GM19240 (cell line): ENCODE data around the gene AMPD2.
A peak's percentile ranks its signal among the peaks of the same experiment; 100 is the strongest.

Experiments
- DNase-seq: peaks from one replicate; pipeline ENCODE4 v3.0.0; 2011; ENCODE audit warnings: low spot score; ENCODE audit not compliant: insufficient read length

The AMPD2 gene

GRCh38 chr1:109619576-109620400, at the start of gene AMPD2, which contains the start of gene GNAT2:
Gene AMPD2 (plus strand): TSS chr1:109619837. CDS start chr1:109621176, 1,339 bp downstream.
Gene GNAT2 (minus strand): TSS chr1:109619616. CDS start chr1:109612870, 6,746 bp downstream.
- DNase-seq = peak; percentile 75

- DNase-seq = no peak
Measured at GRCh38 chr1:109570414-109570813, 49.2 kb upstream of the AMPD2 start.

DNA sequence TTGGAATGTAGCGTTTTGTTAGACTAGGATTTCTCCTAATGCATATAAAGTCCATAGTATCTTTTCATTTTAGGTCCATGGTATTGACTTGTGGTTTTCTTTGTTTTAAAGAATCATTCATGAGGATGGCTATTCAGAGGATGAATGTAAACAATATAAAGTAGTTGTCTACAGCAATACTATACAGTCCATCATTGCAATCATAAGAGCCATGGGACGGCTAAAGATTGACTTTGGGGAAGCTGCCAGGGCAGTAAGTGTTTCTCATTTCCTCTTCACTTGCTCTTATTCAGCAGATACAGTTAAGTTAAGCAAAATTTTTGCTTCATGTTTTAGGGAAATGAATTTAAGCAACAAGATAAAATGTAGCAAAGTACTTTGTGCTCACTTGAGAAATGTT, 45.9 kb upstream of the AMPD2 start:
- DNase-seq = no peak

GRCh38 chr1:109578947-109579443, 40.6 kb upstream of the AMPD2 start:
- no peak for DNase-seq

GRCh38 chr1:109579491-109579890, 40.1 kb upstream of the AMPD2 start:
- no peak for DNase-seq

- DNase-seq = no peak
Measured at GRCh38 chr1:109582021-109582420, 37.6 kb upstream of the AMPD2 start.

DNA sequence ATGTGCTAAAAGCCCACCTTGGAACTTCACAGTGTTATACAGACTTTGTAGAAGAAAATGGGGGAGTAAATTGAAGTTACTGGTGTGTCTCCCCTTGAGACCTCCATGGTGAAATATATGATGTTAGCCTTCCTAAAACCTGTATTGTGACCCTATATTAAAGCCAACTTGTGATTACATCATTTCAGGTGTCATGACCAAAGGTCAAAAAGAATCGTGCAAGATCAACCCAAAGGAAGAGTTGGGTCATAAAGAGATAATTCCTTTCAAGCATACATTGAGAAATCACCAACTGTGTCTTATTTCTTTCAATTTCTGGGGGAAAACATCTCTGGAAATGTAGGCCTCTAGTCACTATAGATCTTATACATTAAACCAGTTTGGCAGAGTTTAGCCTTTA, 34.9 kb upstream of the AMPD2 start:
- DNase-seq = no peak

DNA sequence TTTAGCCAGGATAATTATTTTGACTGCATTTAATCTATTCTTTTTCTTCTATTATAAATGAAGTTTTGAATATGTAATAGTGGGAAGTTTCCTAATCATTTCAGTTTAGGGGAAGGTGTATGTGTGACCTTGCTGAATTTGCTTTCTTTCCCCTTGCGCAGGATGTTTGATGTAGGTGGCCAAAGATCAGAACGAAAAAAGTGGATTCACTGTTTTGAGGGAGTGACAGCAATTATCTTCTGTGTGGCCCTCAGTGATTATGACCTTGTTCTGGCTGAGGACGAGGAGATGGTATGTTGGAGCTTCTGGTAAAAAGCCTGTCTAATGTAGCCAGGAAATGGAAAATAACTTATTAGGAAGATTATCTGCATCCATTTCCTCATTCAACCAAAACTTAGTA, 33.6 kb upstream of the AMPD2 start:
- DNase-seq = no peak

DNA sequence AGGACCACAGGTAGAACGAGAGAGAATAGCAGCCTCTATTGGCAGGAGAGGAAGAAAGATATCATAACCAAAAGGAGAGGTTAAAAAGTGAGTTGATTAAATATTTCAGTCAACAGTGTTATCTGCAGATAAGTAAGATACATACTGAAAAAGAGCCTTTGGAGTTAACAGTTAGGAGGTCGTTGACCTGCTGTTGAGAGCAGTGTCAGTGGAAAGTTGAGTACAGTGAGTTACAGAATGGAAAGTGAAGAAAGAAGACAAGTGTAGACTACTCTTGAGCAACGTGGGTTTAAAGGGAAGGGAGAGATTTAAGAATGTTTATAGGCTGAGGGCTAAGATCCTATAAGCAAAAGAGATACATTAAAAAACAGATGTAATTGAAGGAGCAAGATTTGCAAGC, 30.5 kb upstream of the AMPD2 start:
- no peak for DNase-seq

GRCh38 chr1:109589679-109590078, 30.0 kb upstream of the AMPD2 start:
- no peak for DNase-seq

- DNase-seq = no peak
Measured at GRCh38 chr1:109592916-109593315, 26.7 kb upstream of the AMPD2 start.

DNA sequence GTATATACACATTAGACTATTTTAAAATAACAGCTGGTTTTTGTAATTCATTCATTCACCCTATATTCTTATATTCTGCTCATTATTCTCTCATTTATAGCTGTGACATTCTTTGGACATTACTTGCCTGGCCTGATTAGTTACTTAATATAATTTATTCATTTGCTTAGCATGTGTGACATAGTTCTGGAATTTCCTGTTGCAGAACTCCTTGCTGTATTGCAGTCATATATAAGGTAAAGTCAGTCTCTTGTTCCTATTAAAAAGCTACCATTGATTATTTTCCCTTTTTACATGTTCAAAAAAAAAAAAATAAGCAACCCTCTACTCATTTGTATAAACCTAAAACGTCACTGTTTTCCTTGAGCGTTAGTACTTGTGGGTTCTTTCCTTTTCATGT, 24.1 kb upstream of the AMPD2 start:
- no peak for DNase-seq

- no peak for DNase-seq
Measured at GRCh38 chr1:109598156-109598555, 21.5 kb upstream of the AMPD2 start.

GRCh38 chr1:109598655-109599054, 21.0 kb upstream of the AMPD2 start:
- DNase-seq = no peak

DNA sequence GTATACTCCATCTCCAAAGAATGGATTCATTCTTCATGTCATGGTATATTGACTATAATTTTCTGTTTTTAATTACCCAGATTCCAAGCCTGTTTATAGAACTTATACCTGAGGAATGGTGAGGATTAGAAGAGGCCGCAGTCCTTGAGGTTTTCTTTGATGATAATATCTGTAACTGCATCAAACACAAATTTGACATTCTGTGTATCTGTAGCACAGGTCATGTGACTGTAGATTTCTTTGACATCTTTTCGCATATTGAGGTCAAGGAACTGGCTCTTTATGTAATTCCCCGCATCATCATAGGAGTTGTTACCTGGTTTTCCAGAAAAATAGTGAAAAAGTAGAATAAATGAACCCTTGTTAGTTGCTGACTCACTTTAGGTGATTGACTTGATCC, 16.4 kb upstream of the AMPD2 start:
- no peak for DNase-seq

- no peak for DNase-seq
Measured at GRCh38 chr1:109605381-109605780, 14.3 kb upstream of the AMPD2 start.

GRCh38 chr1:109609881-109610280, 9.8 kb upstream of the AMPD2 start:
- no peak for DNase-seq

DNA sequence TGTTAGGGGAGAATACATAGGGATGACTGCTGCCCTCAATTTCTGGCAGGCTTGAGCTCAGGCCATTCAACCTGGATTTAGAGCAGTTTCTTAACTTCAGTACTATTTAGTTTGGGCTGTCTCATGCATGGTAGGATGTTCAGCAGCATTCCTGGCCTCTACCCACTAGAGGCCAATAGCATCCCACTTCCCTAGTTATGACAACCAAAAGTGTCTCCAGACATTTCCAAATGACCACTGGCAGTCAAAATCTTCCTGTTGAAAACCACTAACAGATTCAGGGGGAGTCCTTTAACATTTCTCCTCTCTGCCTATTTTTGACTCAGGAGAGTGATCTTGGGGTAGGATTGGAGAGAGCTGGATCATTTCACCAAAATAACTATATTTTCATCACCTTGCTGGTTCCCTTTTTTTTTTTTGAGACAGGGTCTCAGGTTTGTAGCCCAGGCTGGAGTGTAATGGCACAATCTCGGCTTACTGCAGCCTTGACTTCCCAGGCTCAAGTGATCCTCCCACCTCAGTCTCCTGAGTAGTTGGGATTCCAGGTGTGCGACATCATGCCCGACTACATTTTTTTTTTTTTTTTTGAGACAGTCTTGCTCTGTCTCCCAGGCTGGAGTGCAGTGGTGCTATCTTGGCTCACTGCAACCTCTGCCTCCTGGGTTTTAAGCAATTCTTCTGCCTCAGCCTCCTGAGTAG, 8.9 kb upstream of the AMPD2 start:
- DNase-seq = no peak

- no peak for DNase-seq
Measured at GRCh38 chr1:109611308-109611990, 8.2 kb upstream of the AMPD2 start.

- no peak for DNase-seq
Measured at GRCh38 chr1:109613361-109614147, 6.1 kb upstream of the AMPD2 start.

DNA sequence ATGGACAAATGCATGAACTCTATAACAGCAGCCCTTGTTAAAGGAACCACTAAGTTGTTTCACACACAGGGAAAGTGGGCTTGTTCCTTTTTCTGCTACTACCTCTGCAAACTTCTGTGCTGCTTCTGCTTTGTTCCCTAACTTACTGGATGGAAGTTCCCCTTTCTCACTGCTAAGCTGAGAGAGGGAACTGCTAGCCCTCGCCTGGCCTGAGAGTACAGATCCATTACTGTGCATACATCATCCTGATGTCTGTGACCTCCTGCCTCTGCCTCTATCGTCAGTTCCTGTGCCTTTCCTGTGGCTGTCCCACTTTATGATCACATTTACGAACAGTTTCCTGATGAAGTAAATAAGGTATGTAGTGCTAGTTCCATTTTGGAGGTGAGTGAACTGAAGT, 3.8 kb upstream of the AMPD2 start:
- DNase-seq = no peak
